Islet precursor cell (in vitro differentiated cells): ENCODE measurements around the gene ARL8A.
"Not testable (repeated sequence)": the region's sequence is repeated elsewhere in the genome, so short reads cannot be mapped to it uniquely, and the experiment has no call there.

ENCODE experiments used
- DNase-seq: peaks from one replicate; pipeline ENCODE4 v3.0.0-alpha.2; 2018

Gene ARL8A

DNA sequence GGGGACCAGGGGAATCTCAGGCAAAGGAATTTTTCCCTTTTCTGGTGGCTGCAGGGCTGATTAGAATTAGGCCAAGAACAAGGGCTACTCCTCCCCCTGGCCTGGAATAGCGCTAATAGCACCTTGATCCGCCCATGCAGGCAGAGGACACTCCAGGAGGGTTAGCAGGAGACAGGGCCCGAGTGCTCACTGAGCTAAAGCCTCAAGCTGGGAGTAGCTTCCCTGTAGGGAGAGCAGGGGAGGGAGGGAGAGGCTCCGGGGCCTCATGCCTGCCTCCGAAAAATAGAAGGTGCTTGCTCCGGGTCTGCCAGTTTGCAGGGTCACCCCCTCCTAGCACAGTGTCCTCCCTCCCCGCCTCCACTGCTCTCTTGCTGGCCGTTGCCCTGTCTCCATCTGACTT, 12.1 kb upstream of the ARL8A start:
- DNase-seq: no peak

DNA sequence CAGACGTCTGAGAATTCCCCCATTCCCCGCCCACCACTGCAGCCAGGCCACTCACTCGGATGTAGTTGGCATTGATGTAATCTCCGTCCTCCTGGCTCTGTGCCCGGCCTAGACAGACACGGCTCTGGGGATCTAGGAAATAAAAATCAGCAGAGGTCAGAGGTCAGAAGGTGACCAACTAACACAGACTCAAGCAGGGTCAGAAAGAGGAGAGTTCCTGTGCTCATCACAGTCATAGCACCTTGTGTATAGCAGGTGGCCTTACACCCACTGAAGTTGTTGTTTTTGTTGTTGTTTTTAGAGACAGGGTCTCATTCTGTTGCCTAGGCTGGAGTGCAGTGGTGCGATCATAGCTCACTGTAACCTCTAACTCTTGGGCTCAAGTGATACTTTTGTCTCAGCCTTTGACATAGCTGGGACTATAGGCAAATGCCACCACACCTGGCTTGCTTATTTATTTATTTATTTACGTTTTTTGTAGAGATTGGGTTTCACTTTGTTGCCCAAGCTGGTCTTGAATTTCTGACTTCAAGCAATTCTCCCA, 11.0 kb upstream of the ARL8A start:
- no peak for DNase-seq

DNA sequence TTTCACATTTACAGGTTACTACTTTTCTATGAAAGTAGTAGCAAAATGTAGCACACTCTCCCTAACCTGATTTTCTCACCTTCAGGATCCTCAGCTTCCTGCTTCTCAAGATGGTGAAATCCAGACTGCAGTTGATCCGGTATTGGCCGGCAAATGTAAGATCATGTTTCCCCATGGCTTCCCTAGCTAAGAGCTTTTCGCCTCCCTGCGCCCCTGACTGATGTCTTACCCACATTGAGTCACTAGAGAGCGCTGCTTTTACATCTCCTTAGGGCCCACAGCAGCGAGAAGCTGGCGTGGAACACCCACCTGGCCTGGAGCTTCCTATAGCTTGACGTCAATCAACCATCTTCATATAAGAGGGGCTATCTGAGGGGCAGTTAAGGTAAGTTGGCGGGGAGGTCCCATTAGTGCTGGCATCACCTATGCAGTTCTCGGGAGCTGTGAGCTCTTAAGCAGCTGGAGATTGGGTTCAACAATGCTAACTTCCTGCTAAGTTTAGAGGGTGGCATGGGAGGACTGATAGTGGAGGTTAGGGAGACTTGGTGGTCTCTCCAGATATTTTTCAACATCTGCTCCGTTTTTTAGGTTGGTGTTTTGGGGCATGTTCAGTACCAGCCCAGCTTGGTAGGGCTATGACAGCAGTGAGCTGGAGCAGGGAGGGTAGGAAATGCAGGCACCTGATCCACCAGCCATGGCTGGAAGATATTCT, 10.4 kb upstream of the ARL8A start:
- DNase-seq: peak; percentile 86

DNA sequence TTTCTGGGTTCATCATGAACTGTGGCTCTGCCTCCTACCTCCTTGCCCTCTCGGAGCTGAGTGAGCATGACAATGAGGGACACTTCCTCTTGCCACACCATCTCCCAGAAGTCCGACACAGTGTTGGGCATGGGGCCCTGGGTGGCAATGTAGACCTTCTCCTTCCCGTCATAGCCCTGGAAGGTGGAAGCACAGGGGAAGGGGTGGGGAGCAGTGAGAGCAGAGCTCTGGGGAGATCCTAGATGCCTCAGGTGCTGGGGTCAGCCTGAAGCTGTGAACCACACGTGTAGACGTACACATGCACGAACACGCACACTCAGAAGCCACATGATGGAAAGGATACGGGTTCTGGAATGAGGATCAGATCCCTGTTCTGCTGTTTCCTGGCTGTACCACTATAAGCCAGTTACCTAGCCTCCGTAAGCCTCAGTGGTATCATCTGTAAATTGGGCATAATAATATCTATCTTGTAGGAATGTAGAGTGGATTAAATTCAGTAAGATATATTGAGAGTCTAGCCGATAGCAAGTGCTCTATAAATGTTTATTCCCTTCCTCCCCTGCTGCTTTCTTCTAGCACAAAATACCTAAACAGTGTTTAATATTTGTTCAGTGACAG, 9.7 kb upstream of the ARL8A start:
- no peak for DNase-seq

DNA sequence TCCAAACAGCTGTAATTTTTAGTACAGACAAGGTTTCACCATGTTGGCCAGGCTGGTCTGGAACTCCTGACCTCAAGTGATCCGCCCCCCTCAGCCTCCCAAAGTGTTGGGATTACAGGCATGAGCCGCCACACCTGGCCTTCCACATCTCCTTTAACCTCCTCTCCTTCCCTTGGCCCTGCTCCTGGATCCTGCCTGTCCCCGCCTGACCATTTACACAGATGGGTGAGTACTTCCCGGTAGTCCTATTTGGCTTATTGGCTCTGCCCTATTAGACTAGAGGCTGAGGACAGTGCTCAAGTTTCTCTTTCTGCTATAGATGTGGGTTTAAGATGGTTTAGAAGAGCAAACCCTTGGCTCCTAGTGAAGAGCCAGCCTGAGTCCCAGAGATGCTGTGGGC, 8.7 kb upstream of the ARL8A start:
- DNase-seq: no peak

DNA sequence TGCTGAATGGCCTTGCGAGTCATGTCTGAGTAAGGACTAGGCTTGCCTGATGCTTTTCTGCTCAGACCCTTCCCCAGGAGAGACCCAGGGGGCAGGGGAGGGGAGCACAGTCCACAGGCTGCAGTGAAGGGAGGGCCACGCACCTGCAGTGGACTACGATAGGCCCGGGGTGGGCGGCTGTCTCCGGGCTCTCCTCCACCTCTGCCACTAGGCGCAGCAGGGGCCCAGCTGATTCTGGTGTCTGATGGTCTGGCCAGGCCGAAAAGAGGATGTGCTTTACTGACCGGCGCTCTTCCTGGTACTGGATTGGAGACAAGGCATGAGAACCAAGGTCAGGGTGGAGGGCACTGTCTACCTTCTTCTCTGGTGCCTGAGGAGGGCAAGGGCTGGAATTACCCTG, 7.9 kb upstream of the ARL8A start:
- DNase-seq: no peak

DNA sequence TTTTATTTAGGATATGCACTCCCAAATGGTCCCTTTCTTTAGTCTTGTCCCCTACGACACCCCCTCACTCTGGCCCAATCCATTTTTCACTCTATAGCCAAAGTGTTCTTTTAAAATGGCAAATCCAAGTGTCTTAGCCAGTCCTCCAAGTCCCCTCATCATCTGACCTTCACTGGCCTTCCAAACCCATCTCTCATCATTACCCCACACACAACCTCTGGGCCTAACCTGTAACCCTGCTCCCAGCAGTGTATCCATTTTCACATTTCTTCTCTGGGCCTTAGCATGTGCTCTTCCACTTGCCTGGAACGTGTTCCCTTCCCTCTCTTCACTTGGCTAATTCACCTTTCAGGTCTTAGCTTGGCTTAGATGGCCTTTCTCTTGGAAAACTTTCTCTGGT, 6.5 kb upstream of the ARL8A start:
- no peak for DNase-seq

DNA sequence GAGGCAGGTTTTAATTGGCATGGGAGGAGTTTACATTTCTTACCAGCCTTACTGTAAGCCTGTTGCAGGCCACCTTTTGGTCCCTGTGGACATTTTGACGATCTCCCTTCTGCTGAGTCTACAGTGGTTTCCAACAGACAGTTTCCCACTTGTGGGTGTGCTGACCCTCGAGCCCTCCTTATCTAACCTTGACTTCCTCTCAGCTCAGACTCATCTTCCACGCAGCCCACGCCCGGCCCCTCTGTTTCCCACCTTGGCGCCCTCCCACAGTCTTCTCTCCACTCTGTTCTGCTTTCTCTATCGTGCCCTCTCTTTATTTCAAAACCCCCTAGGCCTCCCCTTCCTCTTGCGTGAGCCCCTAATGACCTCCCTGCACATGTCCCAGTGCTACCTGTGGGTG, 6.1 kb upstream of the ARL8A start:
- DNase-seq: no peak

DNA sequence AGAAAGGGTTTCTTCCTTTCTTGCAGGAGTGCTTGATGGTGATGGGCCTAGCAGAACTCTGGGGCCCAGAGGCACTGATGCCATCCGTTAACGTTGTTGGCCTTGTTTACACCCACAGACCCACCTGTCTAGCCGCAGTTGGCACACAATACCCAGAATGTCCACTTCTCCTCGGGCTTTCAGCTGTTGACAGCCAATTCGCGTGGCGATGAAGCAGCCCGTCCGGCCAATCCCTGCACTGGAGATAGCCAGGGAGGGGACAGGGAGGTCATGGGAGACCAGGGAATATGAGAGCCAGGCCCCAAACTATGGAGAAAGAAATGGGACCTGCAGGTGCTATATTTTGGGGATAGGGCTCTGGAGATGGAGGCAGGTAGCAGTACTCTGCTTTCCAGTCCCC, 5.7 kb upstream of the ARL8A start:
- no peak for DNase-seq

DNA sequence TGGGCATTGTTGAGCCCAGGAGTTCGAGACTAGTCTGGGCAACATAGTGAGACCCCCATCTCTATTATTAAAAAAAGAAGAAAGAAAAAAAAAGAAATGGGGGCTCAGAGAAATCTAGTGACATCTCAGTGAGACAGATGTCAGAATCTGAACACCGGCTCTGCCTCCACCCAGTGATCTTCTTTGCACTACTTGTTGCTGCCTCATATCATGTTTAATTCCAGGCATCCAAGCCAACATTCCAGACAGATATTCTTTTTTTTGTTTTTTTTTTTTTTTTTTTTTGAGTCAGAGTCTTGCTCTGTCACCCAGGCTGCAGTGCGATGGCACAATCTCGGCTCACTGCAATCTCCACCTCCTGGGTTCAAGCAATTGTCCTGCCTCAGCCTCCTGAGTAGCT, 5.0 kb upstream of the ARL8A start:
- DNase-seq: no peak

DNA sequence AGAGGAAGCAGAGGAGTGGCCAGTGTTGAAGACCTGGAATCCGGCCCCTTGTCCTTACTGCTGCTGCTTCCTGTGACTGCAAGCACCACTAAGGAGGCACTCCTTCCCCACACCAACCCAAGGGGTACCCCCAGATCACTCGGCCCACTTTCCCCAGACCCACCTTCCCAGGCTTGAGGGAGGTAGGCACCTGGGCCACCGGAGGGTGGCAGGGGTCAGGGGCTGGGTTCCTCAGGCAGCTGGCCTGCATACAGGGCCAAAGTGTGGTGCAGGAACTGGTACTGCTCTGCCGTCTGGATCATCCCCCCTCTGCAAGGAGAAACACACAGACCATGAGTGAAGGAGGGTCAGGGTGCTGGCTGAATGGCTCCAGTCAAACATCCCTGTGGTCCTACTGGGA, 3.9 kb upstream of the ARL8A start:
- no peak for DNase-seq

DNA sequence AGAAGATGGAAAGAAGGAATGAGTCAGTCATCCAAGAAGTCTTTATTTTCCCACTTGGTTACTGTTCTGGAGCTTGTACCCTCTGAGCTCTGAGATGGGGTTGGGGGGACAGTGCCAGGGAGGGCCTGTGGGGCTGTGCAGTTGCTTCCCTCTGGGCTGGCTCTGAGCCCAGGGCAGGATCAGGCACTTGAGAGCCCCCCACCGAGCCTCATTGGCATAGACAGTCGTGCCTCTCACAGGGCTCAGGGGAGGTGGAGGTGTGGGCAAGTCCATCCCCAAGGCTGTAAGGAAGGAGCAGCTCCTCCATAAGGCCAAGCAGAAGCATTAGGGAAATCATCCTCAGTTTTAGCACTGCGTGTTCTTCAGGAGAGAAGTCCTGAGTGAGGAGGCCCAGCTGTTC, 2.5 kb upstream of the ARL8A start:
- no peak for DNase-seq

DNA sequence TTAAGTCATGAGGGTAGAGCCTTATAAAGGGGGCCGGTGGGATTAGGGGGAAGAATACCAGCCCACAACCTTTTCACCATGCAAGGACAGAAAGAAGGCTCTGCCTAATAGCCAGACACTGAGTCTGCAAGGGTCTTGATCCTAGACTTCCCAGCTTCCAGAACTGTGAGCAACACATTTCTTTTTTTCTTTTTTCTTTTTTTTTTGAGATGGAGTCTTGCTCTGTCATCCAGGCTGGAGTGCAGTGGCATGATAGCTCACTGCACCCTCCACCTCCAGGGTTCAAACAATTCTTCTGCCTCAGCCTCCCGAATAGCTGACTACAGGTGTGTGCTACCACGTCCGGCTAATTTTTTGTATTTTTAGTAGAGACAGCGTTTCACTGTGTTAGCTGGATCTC, 1.7 kb upstream of the ARL8A start:
- DNase-seq: no peak

DNA sequence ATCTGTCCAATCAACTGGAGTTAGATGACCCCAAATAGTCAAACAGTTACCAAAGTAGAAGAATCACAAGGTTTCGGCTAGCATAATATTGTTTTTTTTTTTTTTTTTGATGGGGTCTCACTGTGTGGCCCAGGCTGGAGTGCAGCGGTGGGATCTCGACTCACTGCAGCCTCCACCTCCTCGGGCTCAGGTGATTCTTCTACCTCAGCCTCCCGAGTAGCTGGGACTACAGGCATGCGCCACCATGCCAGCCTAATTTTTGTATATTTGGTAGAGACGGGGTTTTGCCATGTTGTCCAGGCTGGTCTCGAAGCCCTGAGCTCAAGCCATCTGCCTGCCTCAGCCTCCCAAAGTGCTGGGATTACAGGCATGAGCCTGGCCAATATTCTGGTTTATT, 1.2 kb upstream of the ARL8A start:
- not testable (repeated sequence) for DNase-seq

DNA sequence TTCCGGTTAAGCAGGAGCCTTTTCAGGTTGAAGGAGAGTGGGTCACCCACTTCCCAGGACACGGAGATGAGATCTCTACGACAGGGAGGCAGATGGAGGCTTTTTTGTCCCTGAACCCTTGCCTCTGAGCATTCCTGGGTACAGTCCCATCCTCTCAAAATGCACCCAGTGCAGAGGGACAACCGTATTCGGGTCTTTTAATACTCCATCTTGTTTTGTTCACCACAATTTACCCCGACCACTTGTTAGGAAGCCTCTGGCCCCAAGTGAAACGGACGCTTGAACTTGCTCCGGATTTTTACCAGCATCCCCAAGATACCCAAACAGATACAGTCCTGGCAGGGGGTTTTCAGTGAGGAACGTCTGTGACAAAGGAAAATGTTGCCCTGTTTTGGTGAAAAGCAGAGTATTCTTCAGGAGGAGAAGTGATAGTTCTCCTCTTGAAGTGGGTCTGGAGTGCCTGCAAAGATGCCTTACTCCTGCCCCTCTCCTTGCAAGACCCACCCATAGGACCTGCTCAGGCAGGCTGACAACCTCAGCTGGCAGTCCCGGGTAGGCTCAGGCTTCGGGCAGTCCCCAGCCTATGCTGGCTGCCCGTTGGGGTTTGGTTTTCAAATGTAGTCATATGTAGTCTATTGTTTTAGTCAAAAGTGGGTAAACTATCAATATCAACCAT, 669 bp upstream of the ARL8A start:
- DNase-seq: peak; percentile 53

DNA sequence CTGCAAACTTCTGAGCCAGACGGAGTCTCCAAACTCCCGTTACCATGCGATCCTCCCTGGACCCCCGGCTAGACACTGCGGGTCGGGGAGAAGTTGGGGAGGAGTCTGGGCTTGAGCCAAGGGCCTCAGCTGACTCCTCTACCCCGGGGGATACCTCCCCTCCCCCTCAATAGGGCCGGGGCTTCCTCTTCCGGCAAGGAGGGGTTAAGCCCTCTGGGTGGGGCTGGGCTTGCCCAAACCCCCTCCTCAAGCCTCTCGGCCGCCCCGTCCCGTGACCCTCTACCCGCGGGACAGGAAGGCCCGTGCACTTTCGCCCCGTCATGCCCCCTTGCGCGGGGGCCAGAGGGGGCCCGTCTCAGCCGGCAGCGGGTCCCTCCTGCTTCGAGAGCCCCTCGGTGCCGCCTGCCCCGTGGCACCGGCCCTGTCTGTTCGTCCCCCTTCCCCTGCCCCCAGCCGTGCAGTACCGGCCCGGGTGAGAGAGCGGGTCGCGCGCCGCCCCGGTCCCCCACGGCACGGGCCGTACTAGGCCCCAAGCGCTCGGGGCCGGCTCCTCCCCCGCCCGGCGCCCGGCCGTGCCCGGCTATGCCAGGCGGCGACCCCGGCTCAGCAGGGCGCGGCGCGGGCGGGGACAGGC, 652 bp downstream of the ARL8A start:
- no peak for DNase-seq

DNA sequence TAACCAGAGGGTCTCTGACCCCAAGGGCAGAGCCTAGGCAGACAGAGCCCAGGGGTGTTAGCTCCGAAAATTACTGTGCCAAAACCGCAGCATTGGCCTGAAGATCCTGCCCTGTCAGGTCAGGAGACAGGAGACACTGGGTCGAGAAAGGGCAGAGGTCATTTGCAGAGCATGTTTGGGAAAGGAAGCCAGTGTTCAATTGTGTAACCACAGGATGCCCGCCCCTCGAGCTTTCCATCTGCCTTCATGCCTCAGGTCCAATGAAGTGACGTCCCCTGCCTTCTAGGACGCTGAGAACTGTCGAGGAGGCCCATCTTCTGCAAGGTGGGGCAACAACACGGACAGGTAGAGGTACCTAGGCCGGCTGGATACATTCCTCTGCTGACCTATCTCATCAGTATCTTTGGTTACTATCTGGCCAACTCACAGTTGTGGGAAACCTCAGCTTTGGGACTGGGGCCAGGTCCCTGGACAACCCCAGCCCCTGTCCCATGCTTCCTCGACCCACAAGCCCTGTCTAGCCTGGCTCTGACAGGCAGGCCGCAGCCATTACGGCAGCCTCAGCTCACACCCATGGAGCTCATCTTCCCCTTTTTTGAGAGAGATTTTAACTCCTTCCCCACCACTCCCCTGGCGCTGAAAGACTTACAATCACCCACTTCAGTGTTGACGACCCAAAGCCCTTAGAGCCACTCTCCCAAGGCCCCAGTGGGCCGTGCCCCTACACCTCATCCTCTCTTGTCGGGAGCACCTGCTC, 1.3 kb downstream of the ARL8A start:
- DNase-seq: no peak

DNA sequence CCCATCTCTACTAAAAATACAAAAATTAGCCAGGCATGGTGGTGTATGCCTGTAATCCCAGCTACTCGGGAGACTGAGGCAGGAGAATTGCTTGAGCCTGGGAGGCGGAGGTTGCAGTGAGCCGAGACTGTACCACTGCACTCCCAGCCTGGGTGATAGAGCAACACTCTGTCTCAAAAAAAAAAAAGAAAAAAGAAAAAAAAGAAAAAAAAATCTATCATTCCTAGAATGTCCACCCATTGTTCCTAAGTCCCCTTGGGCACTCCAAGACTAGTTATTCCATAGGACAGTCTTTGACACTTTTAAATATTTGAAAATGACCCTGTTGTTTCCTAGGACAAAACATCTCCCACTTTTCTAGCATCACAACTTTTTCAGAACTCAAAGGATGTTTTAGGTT, 3.1 kb downstream of the ARL8A start:
- not testable (repeated sequence) for DNase-seq

DNA sequence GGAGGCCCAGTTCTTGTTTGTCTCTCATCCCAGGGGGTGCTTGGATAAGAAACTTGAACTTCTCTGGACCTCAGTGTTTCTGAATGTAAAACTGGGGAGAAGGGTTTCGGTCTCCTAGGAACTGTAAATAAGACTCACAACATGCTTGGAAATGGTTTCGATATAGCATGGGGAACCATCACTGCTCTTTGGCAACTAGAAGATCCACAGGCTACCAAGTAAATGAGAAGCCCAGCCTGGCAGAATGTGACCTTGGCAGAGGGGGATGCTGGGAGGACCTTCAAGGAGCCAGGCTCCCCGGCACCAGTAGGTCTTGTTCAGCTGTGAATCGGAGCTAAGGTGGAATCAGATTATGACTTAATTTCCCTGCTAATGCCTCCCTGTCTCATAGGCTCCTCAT, 3.7 kb downstream of the ARL8A start:
- no peak for DNase-seq

DNA sequence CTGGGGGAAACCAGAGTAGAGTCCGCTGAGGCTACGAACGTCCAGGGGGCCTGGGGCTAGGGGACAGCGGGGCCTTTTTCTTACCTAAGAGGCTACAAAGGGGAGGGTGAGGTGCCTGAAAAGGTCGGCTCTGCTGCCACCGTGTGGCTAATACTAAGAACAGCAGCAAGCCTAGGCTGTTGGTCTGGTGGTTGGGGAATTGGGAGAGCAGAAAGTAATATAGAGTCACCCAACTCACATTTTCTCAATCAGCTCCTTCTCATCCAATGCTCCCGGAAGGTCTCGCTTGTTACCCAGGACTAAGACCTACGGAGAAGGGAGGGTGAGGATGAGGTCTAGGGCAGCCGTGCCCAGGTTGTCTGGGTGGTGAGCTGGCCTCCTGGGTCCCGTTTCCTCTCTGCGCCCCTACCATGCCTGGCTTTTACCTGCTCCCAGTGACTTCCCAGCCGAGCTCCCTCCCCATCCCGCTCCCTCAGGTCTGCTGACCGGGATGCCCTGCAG, 9.3 kb downstream of the ARL8A start:
- peak; percentile 79 for DNase-seq

DNA sequence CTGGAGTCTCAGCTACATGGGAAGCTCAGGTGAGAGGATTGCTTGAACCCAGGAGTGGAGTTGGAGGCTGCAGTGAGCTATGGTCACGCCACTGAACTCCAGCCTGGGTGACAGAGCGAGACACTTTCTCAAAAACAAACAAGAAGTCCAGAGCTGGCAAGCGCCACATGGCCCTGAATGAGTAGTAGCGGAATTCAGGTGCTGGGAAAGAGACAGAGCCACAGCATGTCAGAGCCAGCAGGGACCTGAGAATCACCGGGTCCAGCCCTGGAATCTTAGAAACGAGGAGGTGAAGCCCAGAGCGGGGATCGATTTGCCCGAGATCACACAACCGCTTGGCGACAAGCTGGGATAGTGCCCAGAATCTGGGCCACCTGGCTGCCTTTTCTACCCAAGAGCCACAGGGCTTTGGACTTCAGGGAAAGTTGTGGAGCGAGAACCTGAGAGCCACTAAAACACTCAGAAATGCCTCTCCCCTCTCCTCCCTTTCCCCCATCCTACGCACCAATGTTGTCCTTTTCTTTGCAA, 9.8 kb downstream of the ARL8A start:
- DNase-seq: no peak

DNA sequence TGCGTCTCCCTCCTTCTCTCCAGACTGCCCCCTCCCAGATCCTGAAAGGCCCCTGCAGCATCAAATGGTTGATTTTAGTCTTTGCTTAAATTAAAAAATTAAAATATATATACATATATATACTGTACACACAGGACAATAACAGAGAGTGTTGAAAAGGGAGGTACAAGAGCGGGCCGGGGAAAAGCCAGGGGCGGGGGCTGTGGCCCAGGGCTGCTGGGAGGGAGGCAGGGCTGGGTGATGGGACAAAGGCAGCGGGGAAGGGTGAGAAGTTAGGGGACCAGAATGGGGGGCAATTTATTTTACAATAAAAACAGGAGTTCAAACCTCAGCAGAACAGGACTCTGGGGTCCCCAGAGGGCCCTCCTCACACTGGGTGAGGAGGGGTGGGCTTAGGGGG, 10.5 kb downstream of the ARL8A start:
- no peak for DNase-seq

DNA sequence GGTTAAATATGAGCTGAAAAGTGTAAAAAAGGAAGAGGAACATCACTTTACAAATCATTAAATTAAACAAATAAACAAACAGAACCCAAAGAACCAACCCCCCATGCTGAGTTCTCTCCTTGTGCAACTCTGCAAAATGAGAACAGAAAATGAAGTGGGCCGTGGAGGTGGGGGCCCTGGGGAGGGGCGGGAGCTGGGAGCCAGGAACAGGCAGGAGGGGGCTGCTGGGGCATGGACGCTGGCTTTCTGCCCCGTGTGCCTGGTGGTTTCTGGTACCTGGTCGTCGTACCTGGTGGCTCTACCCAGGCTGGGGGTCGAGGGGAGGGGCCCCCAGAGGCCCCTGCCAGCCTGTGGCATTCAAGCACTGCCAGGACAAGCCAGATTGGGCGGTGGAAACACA, 11.0 kb downstream of the ARL8A start:
- no peak for DNase-seq
